CD14-positive monocyte (primary cell): Measurements from ENCODE around the gene MEX3D. TPM values are rescaled to one million over a fixed set of nuclear protein-coding genes. Genes with fewer than 3 reads are reported as not detected.
A peak's percentile ranks its signal among the peaks of the same experiment; 100 is the strongest.

Experiments used
- DNase-seq, 3 donors: peaks; one replicate each; pipeline ENCODE4 v3.0.0-alpha.2; 2011 to 2022
- H2AFZ ChIP-seq: 2 replicates; pipeline ENCODE4 v1.6.0; 2012; ENCODE audit warnings: mild to moderate bottlenecking, low read depth, low read length, inconsistent platforms; ENCODE audit not compliant: insufficient read depth, poor library complexity, severe bottlenecking
- H3K27ac ChIP-seq, 2 donors: 1 replicate in 1 of 2; 2 replicates in 1 of 2; pipeline ENCODE4 v1.5.1; 2012 to 2013; ENCODE audit warnings: low read length in 2 of 2, control low read depth in 1 of 2, inconsistent platforms in 1 of 2, low read depth in 1 of 2, mild to moderate bottlenecking in 1 of 2
- H3K27me3 ChIP-seq, 2 donors: one replicate each; pipeline versions ENCODE4 v1.6.0 to v1.6.1; 2011 to 2013; ENCODE audit warnings: low read length in 2 of 2; ENCODE audit not compliant: control insufficient read depth in 2 of 2, insufficient read depth in 2 of 2
- H3K36me3 ChIP-seq, 2 donors: replicated peaks in 1 of 2; 1 replicate in 1 of 2; 2 replicates in 1 of 2; pipeline versions ENCODE4 v1.5.1 to v1.6.1; 2012 to 2013; ENCODE audit warnings: low read length in 2 of 2, control low read depth in 1 of 2, inconsistent platforms in 1 of 2, mild to moderate bottlenecking in 1 of 2; ENCODE audit not compliant: insufficient read depth in 2 of 2, control insufficient read depth in 1 of 2
- H3K4me1 ChIP-seq, 2 donors: 1 replicate in 1 of 2; 2 replicates in 1 of 2; pipeline versions ENCODE4 v1.5.1 to v1.6.1; 2012 to 2013; ENCODE audit warnings: low read length in 2 of 2, control low read depth in 1 of 2, inconsistent platforms in 1 of 2, mild to moderate bottlenecking in 1 of 2, moderate library complexity in 1 of 2; ENCODE audit not compliant: insufficient read depth in 2 of 2, control insufficient read depth in 1 of 2
- H3K4me2 ChIP-seq: replicated peaks from 2 replicates; pipeline ENCODE3; 2012; ENCODE audit warnings: low read length, moderate library complexity, mild to moderate bottlenecking; ENCODE audit not compliant: poor library complexity, severe bottlenecking; ENCODE audit errors: extremely low read depth
- H3K4me3 ChIP-seq, 3 experiments: fragments of 200-600 bp in 1 of 3; sonication (generic) in 1 of 3; replicated peaks in 1 of 3; 1 replicate in 2 of 3; 2 replicates in 1 of 3; pipeline ENCODE4 v1.5.1; 2011 to 2013; ENCODE audit warnings: low read length in 3 of 3, mild to moderate bottlenecking in 3 of 3, control low read depth in 2 of 3, low read depth in 2 of 3, inconsistent platforms in 1 of 3, moderate library complexity in 1 of 3
- H3K79me2 ChIP-seq: 2 replicates; pipeline ENCODE4 v1.6.0; 2012; ENCODE audit warnings: mild to moderate bottlenecking, control low read depth, inconsistent platforms, low read length, moderate library complexity; ENCODE audit not compliant: insufficient read depth
- H3K9ac ChIP-seq: 2 replicates; pipeline ENCODE4 v1.6.0; 2017; ENCODE audit warnings: low read length, mild to moderate bottlenecking; ENCODE audit not compliant: insufficient read depth, poor library complexity, severe bottlenecking
- H3K9me3 ChIP-seq, 2 donors: replicated peaks in 1 of 2; 1 replicate in 1 of 2; 2 replicates in 1 of 2; pipeline versions ENCODE4 v1.5.1 to v1.6.1; 2012 to 2013; ENCODE audit warnings: low read length in 2 of 2, control low read depth in 1 of 2; ENCODE audit not compliant: control insufficient read depth in 1 of 2, insufficient read depth in 1 of 2
- H4K20me1 ChIP-seq: 2 replicates; pipeline ENCODE4 v1.6.0; 2012; ENCODE audit warnings: mild to moderate bottlenecking, low read length, control low read depth, moderate library complexity; ENCODE audit not compliant: insufficient read depth
- H3K27ac Mint-ChIP-seq, 7 donors: one replicate each; pipeline ENCODE4 v1.8.0; 2020; ENCODE audit warnings: mild to moderate bottlenecking in 7 of 7, mixed read lengths in 7 of 7, moderate library complexity in 6 of 7, inconsistent platforms in 2 of 7
- H3K27me3 Mint-ChIP-seq, 3 donors: one replicate each; pipeline ENCODE4 v1.8.0; 2021 to 2022; ENCODE audit warnings: low read depth in 3 of 3, mild to moderate bottlenecking in 3 of 3, mixed read lengths in 3 of 3, moderate library complexity in 3 of 3, inconsistent platforms in 1 of 3
- H3K36me3 Mint-ChIP-seq, 2 donors: one replicate each; pipeline ENCODE4 v1.8.0; 2020; ENCODE audit warnings: mixed read lengths in 2 of 2, inconsistent platforms in 1 of 2, mild to moderate bottlenecking in 1 of 2
- H3K4me1 Mint-ChIP-seq: one replicate; pipeline ENCODE4 v1.8.0; 2020; ENCODE audit warnings: mild to moderate bottlenecking, mixed read lengths
- H3K4me3 Mint-ChIP-seq, 2 donors: one replicate each; pipeline ENCODE4 v1.8.0; 2020; ENCODE audit warnings: mild to moderate bottlenecking in 2 of 2, mixed read lengths in 2 of 2, moderate library complexity in 1 of 2
- H3K9me3 Mint-ChIP-seq, 7 donors: one replicate each; pipeline ENCODE4 v1.8.0; 2020 to 2022; ENCODE audit warnings: mixed read lengths in 7 of 7, mild to moderate bottlenecking in 6 of 7, moderate library complexity in 6 of 7, inconsistent platforms in 2 of 7
- WGBS: methylation state at CpG from one replicate; pipeline ENCODE4 v1.1.5; 2013; ENCODE audit warnings: missing lambda C conversion rate; ENCODE audit not compliant: insufficient coverage; 5-methylcytosine and 5-hydroxymethylcytosine counted together
- intact Hi-C, 2 donors: fragments of 100-400 bp; cut with micrococcal nuclease; formaldehyde crosslinking; loops; one replicate each; pipeline versions ENCODE4 v1.15.0 to v1.15.1; 2023
- polyA plus RNA-seq, 3 donors: library from polyadenylated mRNA; depleted of rRNA in 1 of 3; unstranded in 2 of 3; stranded (reverse) in 1 of 3; fragments of 300-500 nt in 2 of 3; fragments of >200 nt in 1 of 3; fragmentation: Illumina TruSeq in 2 of 3; gene quantifications; 1 replicate in 2 of 3; 2 replicates in 1 of 3; pipeline ENCODE4 v1.2.3, GENCODE V29; 2012 to 2021
- TF ChIP-seq, protein P1 (sequence below): fragments of 200-600 bp; IDR thresholded peaks from one replicate; pipeline ENCODE4 v1.8.0; 2022; ENCODE audit warnings: antibody characterized with exemption, mild to moderate bottlenecking

MEX3D gene
- polyA plus RNA-seq, 3 donors = 0.08 to 1.0 (median 0.10) TPM

GRCh38 chr19:1580382-1580781 is 12.3 kb upstream of the MEX3D start:
- Mint-ChIP-seq H3K4me3 (no peak overlapping the region), H3K27me3 (peaks cover 0 to 2% (median 0%) of the 10 kb centered on the region in 3 donors), H3K9me3 (peaks cover 0 to 5% (median 0%) of the 10 kb centered on the region in 7 donors), H3K27ac (peak overlapping the region in 1 of 7 donors; percentile 56), H3K4me1 (no peaks in the 10 kb centered on the region), H3K36me3 (peaks cover 56 to 81% of the 10 kb centered on the region in 2 donors)
- 94% methylated on average over 20 of the region's 20 CpGs for WGBS
- Histone ChIP-seq H2AFZ (no peak overlapping the region), H4K20me1 (peaks cover 2% of the 10 kb centered on the region), H3K9me3 (no peaks in the 10 kb centered on the region), H3K27me3 (no peaks in the 10 kb centered on the region), H3K27ac (no peak overlapping the region), H3K36me3 (peaks cover 67 to 80% of the 10 kb centered on the region in 2 donors), H3K4me2 (no peak overlapping the region), H3K79me2 (peaks cover under 1% of the 10 kb centered on the region), H3K4me3 (no peak overlapping the region), H3K4me1 (no peaks in the 10 kb centered on the region), H3K9ac (no peak overlapping the region)
- no peak for DNase-seq
- intact Hi-C loops = no loop called here
- TF ChIP-seq, protein P1, sequence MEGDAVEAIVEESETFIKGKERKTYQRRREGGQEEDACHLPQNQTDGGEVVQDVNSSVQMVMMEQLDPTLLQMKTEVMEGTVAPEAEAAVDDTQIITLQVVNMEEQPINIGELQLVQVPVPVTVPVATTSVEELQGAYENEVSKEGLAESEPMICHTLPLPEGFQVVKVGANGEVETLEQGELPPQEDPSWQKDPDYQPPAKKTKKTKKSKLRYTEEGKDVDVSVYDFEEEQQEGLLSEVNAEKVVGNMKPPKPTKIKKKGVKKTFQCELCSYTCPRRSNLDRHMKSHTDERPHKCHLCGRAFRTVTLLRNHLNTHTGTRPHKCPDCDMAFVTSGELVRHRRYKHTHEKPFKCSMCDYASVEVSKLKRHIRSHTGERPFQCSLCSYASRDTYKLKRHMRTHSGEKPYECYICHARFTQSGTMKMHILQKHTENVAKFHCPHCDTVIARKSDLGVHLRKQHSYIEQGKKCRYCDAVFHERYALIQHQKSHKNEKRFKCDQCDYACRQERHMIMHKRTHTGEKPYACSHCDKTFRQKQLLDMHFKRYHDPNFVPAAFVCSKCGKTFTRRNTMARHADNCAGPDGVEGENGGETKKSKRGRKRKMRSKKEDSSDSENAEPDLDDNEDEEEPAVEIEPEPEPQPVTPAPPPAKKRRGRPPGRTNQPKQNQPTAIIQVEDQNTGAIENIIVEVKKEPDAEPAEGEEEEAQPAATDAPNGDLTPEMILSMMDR = no peak

DNA sequence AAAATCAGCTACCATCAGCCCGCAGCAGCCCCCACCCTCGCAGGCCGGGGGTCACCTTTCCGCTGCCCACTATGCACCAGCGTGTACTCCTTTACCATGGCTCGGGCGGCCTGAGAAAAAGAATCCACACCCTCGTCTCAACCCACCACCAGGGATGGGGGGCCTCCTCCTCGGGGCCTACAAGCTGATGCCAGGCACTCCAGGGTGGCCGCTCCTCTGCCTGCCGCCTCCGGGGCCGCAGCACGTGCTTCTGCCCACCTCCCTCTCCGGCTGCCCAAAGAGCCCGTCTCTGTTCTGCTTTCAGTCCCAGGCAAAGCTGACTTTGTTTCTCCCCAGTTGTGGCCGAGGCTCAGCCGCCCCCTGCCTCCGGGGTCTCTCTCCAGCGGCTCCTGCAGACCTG is 11.1 kb upstream of the MEX3D start:
- TF ChIP-seq, protein P1 = no peak
- no peaks in the 10 kb centered on the region for H3K4me1 Mint-ChIP-seq
- 96% methylated on average over 19 of the region's 20 CpGs for WGBS
- H3K79me2 ChIP-seq = no peaks in the 10 kb centered on the region
- no peak overlapping the region for H3K27ac ChIP-seq
- DNase-seq = no peak
- peaks cover 50 to 72% of the 10 kb centered on the region in 2 donors for H3K36me3 Mint-ChIP-seq
- no peaks in the 10 kb centered on the region for H3K4me1 ChIP-seq
- intact Hi-C loops = no loop called here
- H3K27me3 ChIP-seq = no peaks in the 10 kb centered on the region
- peaks cover 0 to 2% (median 0%) of the 10 kb centered on the region in 3 donors for H3K27me3 Mint-ChIP-seq
- H3K36me3 ChIP-seq = peaks cover 65 to 70% of the 10 kb centered on the region in 2 donors
- no peaks in the 10 kb centered on the region for H3K9me3 ChIP-seq
- no peak overlapping the region for H3K4me2 ChIP-seq
- H3K9ac ChIP-seq = no peak overlapping the region
- no peak overlapping the region for H2AFZ ChIP-seq
- no peak overlapping the region for H3K4me3 Mint-ChIP-seq
- no peak overlapping the region for H3K4me3 ChIP-seq
- H3K9me3 Mint-ChIP-seq = peaks cover 0 to 5% (median 0%) of the 10 kb centered on the region in 7 donors
- H4K20me1 ChIP-seq = no peaks in the 10 kb centered on the region
- peak overlapping the region in 3 of 7 donors; percentile 37 to 54 (median 42) for H3K27ac Mint-ChIP-seq
